ENCODE measurements around the gene KDM4D.

GRCh38 chr11:94958121-94958696, 15.3 kb upstream of the KDM4D start:
- TF ChIP-seq OSR1 (CRISPR knock-in tag; IDR thresholded peaks at IDR 0.05) (no peak), TCF4 (CRISPR knock-in tag; IDR thresholded peaks at IDR 0.05; ENCODE audit: borderline replicate concordance) (no peak), PATZ1 (CRISPR knock-in tag; IDR thresholded peaks at IDR 0.05; ENCODE audit: borderline replicate concordance) (no peak), TOX (CRISPR knock-in tag; IDR thresholded peaks at IDR 0.05; ENCODE audit: borderline replicate concordance) (no peak), ZC3H10 (CRISPR knock-in tag; IDR thresholded peaks at IDR 0.05) (no peak), ESRRG (CRISPR knock-in tag; IDR thresholded peaks at IDR 0.05) (no peak), CSDC2 (CRISPR knock-in tag; IDR thresholded peaks at IDR 0.05) (no peak), ZNF8 (CRISPR knock-in tag; IDR thresholded peaks at IDR 0.05) (no peak), PPARA (CRISPR knock-in tag; IDR thresholded peaks at IDR 0.05; ENCODE audit: borderline replicate concordance) (no peak)
- TF ChIP-seq, protein P1, sequence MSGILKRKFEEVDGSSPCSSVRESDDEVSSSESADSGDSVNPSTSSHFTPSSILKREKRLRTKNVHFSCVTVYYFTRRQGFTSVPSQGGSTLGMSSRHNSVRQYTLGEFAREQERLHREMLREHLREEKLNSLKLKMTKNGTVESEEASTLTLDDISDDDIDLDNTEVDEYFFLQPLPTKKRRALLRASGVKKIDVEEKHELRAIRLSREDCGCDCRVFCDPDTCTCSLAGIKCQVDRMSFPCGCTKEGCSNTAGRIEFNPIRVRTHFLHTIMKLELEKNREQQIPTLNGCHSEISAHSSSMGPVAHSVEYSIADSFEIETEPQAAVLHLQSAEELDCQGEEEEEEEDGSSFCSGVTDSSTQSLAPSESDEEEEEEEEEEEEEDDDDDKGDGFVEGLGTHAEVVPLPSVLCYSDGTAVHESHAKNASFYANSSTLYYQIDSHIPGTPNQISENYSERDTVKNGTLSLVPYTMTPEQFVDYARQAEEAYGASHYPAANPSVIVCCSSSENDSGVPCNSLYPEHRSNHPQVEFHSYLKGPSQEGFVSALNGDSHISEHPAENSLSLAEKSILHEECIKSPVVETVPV (CRISPR knock-in tag; IDR thresholded peaks at IDR 0.05) = no peak

Data from SK-N-SH treated with all-trans-retinoic acid at 6 μM for 48 hours (cell line).